Osteoblast (primary cell): ENCODE data around the gene ITGA2B. TPM values are rescaled to one million over a fixed set of nuclear protein-coding genes. Genes with fewer than 3 reads are reported as not detected.

Experiments used
- DNase-seq: peaks from one replicate; pipeline ENCODE4 v3.0.0; 2011; ENCODE audit warnings: low spot score, mixed read lengths; ENCODE audit not compliant: insufficient read length; ENCODE audit errors: missing footprints
- H2AFZ ChIP-seq: 2 replicates; pipeline ENCODE4 v1.6.0; 2011; ENCODE audit warnings: mild to moderate bottlenecking, low read length
- H3K27ac ChIP-seq: 2 replicates; pipeline ENCODE4 v1.5.1; 2011; ENCODE audit warnings: mild to moderate bottlenecking, low read depth, low read length, moderate library complexity
- H3K27me3 ChIP-seq: 2 replicates; pipeline ENCODE4 v1.6.0; 2012; ENCODE audit warnings: mild to moderate bottlenecking, control low read depth, inconsistent platforms, low read length, moderate library complexity; ENCODE audit not compliant: insufficient read depth
- H3K36me3 ChIP-seq: 2 replicates; pipeline ENCODE4 v1.5.1; 2011; ENCODE audit warnings: mild to moderate bottlenecking, low read length, control low read depth, moderate library complexity; ENCODE audit not compliant: insufficient read depth
- H3K4me1 ChIP-seq: 2 replicates; pipeline ENCODE4 v1.5.1; 2011; ENCODE audit warnings: mild to moderate bottlenecking, low read length, control low read depth, moderate library complexity; ENCODE audit not compliant: insufficient read depth
- H3K4me2 ChIP-seq: 2 replicates; pipeline ENCODE4 v1.6.0; 2011; ENCODE audit warnings: mild to moderate bottlenecking, low read length; ENCODE audit not compliant: insufficient read depth
- H3K4me3 ChIP-seq: fragments of 200-600 bp; sonication (generic); 3 replicates; pipeline ENCODE4 v1.5.1; 2012; ENCODE audit warnings: mild to moderate bottlenecking, low read length, inconsistent platforms; ENCODE audit not compliant: insufficient read depth
- H3K79me2 ChIP-seq: 2 replicates; pipeline ENCODE4 v1.6.0; 2012; ENCODE audit warnings: mild to moderate bottlenecking, low read length, control low read depth, inconsistent platforms; ENCODE audit not compliant: insufficient read depth
- H3K9me3 ChIP-seq: 2 replicates; pipeline ENCODE4 v1.5.1; 2011; ENCODE audit warnings: low read depth, low read length, control low read depth
- H4K20me1 ChIP-seq: 2 replicates; pipeline ENCODE4 v1.6.0; 2012; ENCODE audit warnings: mild to moderate bottlenecking, low read length, control low read depth; ENCODE audit not compliant: insufficient read depth
- total RNA-seq: library from RNA; depleted of rRNA; stranded (reverse); fragments of >200 nt; gene quantifications from 2 replicates; pipeline ENCODE4 v1.2.3, GENCODE V29; 2012
- TF ChIP-seq, protein P1 (sequence below): IDR thresholded peaks from 2 replicates; pipeline ENCODE4 v1.5.1; 2011; ENCODE audit warnings: mild to moderate bottlenecking, low read depth, low read length, moderate library complexity; ENCODE audit errors: extremely low read depth

The ITGA2B gene
- total RNA-seq, 1 donor = not detected

DNA sequence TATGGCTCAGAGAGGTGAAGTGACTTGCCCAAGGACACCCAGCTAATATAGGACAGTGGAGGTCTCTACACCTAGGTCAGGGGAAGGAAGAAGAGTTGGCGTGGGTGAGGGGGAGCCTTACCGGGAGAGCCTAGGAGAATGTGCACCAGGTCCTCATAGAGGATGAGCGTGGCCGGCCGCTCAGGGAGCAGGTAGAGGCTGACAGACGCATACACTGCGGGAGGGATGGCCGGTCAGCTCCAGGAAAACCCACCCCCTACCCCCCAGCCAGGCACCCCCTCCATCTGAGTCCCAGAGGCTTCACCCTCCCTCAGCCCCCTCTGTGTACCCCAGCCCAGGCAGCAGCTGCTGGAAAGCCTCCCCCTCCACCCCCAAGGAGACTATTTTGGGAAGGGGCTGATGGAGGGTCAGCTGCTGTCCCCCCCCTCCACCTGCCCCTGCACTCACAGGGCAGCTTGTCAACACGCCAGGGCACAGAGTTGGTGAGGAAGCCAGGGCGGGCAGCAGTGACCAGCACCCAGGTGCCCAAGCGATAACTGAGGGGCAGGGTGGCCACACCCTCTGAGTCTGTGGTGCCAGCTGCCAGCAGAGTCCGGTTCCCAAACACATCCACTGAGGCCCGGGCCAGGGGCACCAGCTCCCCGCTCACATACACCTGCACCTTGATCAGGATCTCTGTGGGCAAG lies 29.8 kb downstream of the ITGA2B start:
- H3K4me1 ChIP-seq = no peaks in the 10 kb centered on the region

DNA sequence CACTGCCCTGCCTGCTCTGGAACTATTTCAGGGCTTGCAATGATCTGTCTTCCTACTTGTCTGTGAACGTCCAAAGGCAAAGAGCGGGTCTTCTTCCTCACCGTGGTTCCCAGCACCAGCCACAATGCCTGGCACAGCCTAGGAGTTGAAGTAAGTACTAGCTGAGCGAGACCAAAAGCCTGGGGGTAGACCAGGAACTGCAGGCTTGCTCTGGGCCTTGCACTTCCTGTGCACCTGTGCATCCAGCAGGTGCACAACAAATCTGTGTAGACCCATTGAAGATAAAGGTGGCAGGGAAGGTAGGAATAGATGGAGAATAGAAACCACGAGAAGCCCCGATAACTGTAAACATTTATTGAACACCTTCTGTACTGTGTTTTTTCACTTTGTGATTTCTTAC lies 30.4 kb downstream of the ITGA2B start:
- Histone ChIP-seq H3K36me3 (no peaks in the 10 kb centered on the region), H3K4me1 (no peaks in the 10 kb centered on the region), H3K27me3 (peaks cover 3% of the 10 kb centered on the region), H3K4me2 (no peak overlapping the region), H2AFZ (no peak overlapping the region), H3K9me3 (no peaks in the 10 kb centered on the region), H3K27ac (no peak overlapping the region), H3K79me2 (no peaks in the 10 kb centered on the region), H4K20me1 (no peaks in the 10 kb centered on the region), H3K4me3 (no peak overlapping the region)
- DNase-seq = peak; percentile 36
- TF ChIP-seq, protein P1, sequence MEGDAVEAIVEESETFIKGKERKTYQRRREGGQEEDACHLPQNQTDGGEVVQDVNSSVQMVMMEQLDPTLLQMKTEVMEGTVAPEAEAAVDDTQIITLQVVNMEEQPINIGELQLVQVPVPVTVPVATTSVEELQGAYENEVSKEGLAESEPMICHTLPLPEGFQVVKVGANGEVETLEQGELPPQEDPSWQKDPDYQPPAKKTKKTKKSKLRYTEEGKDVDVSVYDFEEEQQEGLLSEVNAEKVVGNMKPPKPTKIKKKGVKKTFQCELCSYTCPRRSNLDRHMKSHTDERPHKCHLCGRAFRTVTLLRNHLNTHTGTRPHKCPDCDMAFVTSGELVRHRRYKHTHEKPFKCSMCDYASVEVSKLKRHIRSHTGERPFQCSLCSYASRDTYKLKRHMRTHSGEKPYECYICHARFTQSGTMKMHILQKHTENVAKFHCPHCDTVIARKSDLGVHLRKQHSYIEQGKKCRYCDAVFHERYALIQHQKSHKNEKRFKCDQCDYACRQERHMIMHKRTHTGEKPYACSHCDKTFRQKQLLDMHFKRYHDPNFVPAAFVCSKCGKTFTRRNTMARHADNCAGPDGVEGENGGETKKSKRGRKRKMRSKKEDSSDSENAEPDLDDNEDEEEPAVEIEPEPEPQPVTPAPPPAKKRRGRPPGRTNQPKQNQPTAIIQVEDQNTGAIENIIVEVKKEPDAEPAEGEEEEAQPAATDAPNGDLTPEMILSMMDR = no peak

More for the DNA sequence above, 29.8 kb downstream of the ITGA2B start:
- Histone ChIP-seq H3K4me2 (no peak overlapping the region), H3K27ac (no peak overlapping the region), H3K4me3 (no peak overlapping the region), H3K27me3 (peaks cover 3% of the 10 kb centered on the region), H2AFZ (no peak overlapping the region), H3K9me3 (no peaks in the 10 kb centered on the region), H4K20me1 (no peaks in the 10 kb centered on the region), H3K79me2 (no peaks in the 10 kb centered on the region), H3K36me3 (no peaks in the 10 kb centered on the region)
- DNase-seq = peak; percentile 68
- TF ChIP-seq, protein P1 = no peak

DNA sequence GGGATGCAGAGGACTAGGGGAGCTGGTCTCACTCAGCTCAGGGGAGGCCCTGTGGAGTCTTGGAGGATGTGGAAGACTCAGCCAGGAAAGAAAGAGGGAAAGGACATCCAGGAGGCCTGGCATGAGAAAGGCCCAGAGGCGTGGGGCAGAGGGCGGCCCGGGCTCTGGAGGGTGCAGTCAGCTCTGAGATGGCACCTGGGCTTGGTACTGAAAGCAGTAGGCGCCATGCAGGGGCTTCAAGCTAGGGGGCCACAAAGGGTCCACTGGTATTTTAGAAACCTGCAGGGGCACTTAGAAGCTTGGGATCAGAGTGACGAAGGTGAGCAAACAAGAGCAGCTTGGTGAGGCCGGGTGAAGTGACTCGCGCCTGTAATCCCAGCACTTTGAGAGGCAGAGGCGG lies 31.4 kb downstream of the ITGA2B start:
- TF ChIP-seq, protein P1 = no peak
- no peak overlapping the region for H2AFZ ChIP-seq
- H3K4me2 ChIP-seq = no peak overlapping the region
- no peaks in the 10 kb centered on the region for H3K79me2 ChIP-seq
- no peaks in the 10 kb centered on the region for H4K20me1 ChIP-seq
- H3K9me3 ChIP-seq = no peaks in the 10 kb centered on the region
- no peaks in the 10 kb centered on the region for H3K4me1 ChIP-seq
- H3K36me3 ChIP-seq = no peaks in the 10 kb centered on the region
- no peak overlapping the region for H3K27ac ChIP-seq
- peaks cover 3% of the 10 kb centered on the region for H3K27me3 ChIP-seq
- no peak overlapping the region for H3K4me3 ChIP-seq
- peak; percentile 56 for DNase-seq

DNA sequence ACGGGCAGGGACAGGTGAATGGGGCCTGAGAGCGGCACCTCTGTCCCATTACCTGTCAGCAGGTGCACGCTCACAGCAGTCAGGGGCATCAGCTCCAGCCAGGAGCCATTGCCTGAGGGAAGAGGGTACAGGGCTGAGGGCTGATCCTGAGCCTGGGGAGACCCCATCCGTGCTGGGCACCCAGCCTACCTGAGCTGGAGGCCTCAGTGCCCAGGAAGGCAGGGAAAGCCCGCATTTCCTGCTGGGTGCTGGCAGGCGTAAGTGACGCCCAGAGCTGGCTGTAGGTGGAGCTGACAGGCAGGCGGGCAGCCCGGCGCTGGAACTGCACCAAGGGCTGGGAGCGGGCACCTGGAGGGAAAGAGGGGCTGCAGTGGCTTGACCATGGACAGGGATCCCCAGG lies 33.2 kb downstream of the ITGA2B start:
- Histone ChIP-seq H3K9me3 (no peaks in the 10 kb centered on the region), H3K4me3 (no peak overlapping the region), H4K20me1 (no peaks in the 10 kb centered on the region), H3K4me1 (no peaks in the 10 kb centered on the region), H2AFZ (no peak overlapping the region), H3K27me3 (peaks cover 2% of the 10 kb centered on the region), H3K36me3 (peaks cover 7% of the 10 kb centered on the region), H3K79me2 (no peaks in the 10 kb centered on the region), H3K4me2 (no peak overlapping the region), H3K27ac (no peak overlapping the region)
- TF ChIP-seq, protein P1 = no peak
- DNase-seq = peak; percentile 67
